Vagina (tissue), 2 donors: ENCODE results near the gene UTP14A. TPM values are rescaled to one million over a fixed set of nuclear protein-coding genes. Genes with fewer than 3 reads are reported as not detected.

Source experiments
- DNase-seq, 2 donors: peaks; one replicate each; pipeline ENCODE4 v3.0.0-alpha.2; 2017; ENCODE audit errors: extremely low spot score in 2 of 2
- H3K27ac ChIP-seq: fragments of 200-600 bp; sonication (generic); one replicate; pipeline ENCODE4 v1.5.1; 2019
- H3K27me3 ChIP-seq: fragments of 200-600 bp; sonication (generic); one replicate; pipeline ENCODE4 v1.5.1; 2019
- H3K36me3 ChIP-seq, 2 donors: fragments of 200-600 bp; sonication (generic); one replicate each; pipeline ENCODE4 v1.5.1; 2017 to 2019
- H3K4me1 ChIP-seq: fragments of 200-600 bp; sonication (generic); one replicate; pipeline ENCODE4 v1.5.1; 2019
- H3K4me3 ChIP-seq, 2 donors: fragments of 200-600 bp; sonication (generic); 1 replicate in 1 of 2; 2 replicates in 1 of 2; pipeline ENCODE4 v1.5.1; 2016 to 2019
- H3K9me3 ChIP-seq: fragments of 200-600 bp; sonication (generic); one replicate; pipeline ENCODE4 v1.5.1; 2019
- CTCF ChIP-seq, 3 experiments: fragments of 450-650 bp in 2 of 3; fragments of 200-600 bp in 1 of 3; sonication (generic) in 1 of 3; IDR thresholded peaks; one replicate each; pipeline ENCODE4 v1.5.1; 2017 to 2019; ENCODE audit warnings: antibody characterized with exemption in 3 of 3, mild to moderate bottlenecking in 2 of 3, moderate library complexity in 2 of 3
- POLR2A ChIP-seq, 2 donors: fragments of 450-650 bp; IDR thresholded peaks; one replicate each; pipeline ENCODE4 v1.6.1; 2017; ENCODE audit warnings: antibody characterized with exemption in 2 of 2, mild to moderate bottlenecking in 2 of 2, moderate library complexity in 2 of 2
- POLR2AphosphoS5 ChIP-seq, 2 donors: sonication (generic); formaldehyde crosslinking; IDR thresholded peaks; one replicate each; pipeline ENCODE4 v1.9.0; 2017; ENCODE audit warnings: antibody characterized with exemption in 2 of 2, mild to moderate bottlenecking in 2 of 2, low read depth in 1 of 2; ENCODE audit not compliant: insufficient read depth in 1 of 2
- intact Hi-C: fragments of 100-400 bp; cut with DNase I; formaldehyde crosslinking; loops from one replicate; pipeline ENCODE4 v1.15.1; 2023
- total RNA-seq: library from RNA; depleted of rRNA; stranded (reverse); fragments of >200 nt; gene quantifications from one replicate; pipeline ENCODE4 v1.2.3, GENCODE V29; 2016

The UTP14A gene
- total RNA-seq, 1 donor from 2014 or later, result 9.8 TPM

- intact Hi-C loops, result no loop called here
- peak overlapping the region; percentile 62 for H3K27ac ChIP-seq
- no peak for TF ChIP-seq CTCF (IDR thresholded peaks at IDR 0.05)
- no peak for TF ChIP-seq POLR2A (IDR thresholded peaks at IDR 0.05)
- no peak for TF ChIP-seq POLR2AphosphoS5 (IDR thresholded peaks at IDR 0.05; ENCODE audit: insufficient read depth in 1 of 2, low read depth in 1 of 2)
- no peaks in the 10 kb centered on the region for H3K36me3 ChIP-seq
- peaks cover 11% of the 10 kb centered on the region for H3K4me1 ChIP-seq
- no peaks in the 10 kb centered on the region for H3K27me3 ChIP-seq
- H3K9me3 ChIP-seq, result no peaks in the 10 kb centered on the region
- no peak for DNase-seq
- peak overlapping the region in 1 of 2 donors; percentile 43 for H3K4me3 ChIP-seq
These were observed 50.2 kb downstream of the UTP14A start for GRCh38 chrX:129956145-129956544.

GRCh38 chrX:129956765-129957164 lies 50.8 kb downstream of the UTP14A start:
- TF ChIP-seq POLR2A (IDR thresholded peaks at IDR 0.05) (no peak), CTCF (IDR thresholded peaks at IDR 0.05) (no peak), POLR2AphosphoS5 (IDR thresholded peaks at IDR 0.05; ENCODE audit: insufficient read depth in 1 of 2, low read depth in 1 of 2) (no peak)
- H3K27ac ChIP-seq, result peak overlapping the region; percentile 62
- H3K4me3 ChIP-seq, result peak overlapping the region; percentile 43
- no peaks in the 10 kb centered on the region for H3K9me3 ChIP-seq
- H3K36me3 ChIP-seq, result no peaks in the 10 kb centered on the region
- no peaks in the 10 kb centered on the region for H3K27me3 ChIP-seq
- no peak for DNase-seq
- intact Hi-C loops, result no loop called here
- peaks cover 11% of the 10 kb centered on the region for H3K4me1 ChIP-seq

DNA sequence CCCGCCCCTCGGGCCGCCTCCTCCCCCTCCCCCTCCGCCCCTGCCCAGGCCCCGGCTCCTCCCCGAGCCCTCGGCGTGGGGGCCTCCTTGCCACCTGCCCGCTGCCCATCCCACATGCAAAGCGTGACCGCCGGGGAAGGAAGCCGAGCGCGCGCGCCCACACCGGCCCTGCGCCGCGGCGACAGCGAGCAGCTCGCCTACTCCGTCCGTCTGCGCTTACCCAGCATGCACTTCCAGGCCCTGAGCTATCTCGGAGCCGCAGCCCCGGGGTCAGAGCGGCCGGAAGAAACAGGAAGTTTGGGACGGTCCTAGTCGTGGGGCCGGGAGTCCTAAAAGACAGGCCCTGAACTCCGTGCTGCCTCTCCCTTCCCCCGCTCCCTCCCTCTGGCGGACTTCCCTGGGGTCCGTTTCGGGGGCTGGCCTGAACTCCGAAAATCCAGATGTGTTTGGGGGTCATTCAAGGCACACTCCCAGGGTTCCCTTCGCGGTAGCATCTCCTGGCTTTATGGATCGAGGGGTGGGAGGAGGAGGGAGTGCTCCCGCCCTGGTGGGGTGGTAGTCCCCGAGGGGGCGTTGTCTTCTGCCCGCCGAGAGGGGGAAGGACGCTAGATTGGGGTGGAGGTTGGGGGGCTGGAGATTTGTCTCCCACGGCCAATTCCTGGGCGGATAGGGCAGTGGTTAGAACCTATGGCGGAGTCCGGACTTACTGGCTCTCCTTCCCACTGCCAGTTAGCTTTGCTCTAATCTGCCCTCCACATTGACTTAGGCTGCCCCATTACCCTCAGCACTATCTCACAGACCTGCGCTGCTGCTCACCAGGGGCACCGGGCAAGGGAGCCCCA lies 51.5 kb downstream of the UTP14A start:
- Histone ChIP-seq H3K27me3 (no peaks in the 10 kb centered on the region), H3K27ac (peak overlapping the region; percentile 62), H3K36me3 (no peaks in the 10 kb centered on the region), H3K4me3 (peak overlapping the region; percentile 43), H3K9me3 (no peaks in the 10 kb centered on the region), H3K4me1 (peaks cover 11% of the 10 kb centered on the region)
- intact Hi-C loops, result no loop called here
- peak in 1 of 2 donors; percentile 47 for TF ChIP-seq POLR2AphosphoS5 (IDR thresholded peaks at IDR 0.05; ENCODE audit: insufficient read depth in 1 of 2, low read depth in 1 of 2)
- TF ChIP-seq CTCF (IDR thresholded peaks at IDR 0.05), result no peak
- TF ChIP-seq POLR2A (IDR thresholded peaks at IDR 0.05), result no peak
- DNase-seq, result no peak

- H3K4me1 ChIP-seq, result peaks cover 11% of the 10 kb centered on the region
- peak overlapping the region; percentile 62 for H3K27ac ChIP-seq
- intact Hi-C loops, result no loop called here
- H3K36me3 ChIP-seq, result no peaks in the 10 kb centered on the region
- H3K9me3 ChIP-seq, result no peaks in the 10 kb centered on the region
- DNase-seq, result no peak
- H3K4me3 ChIP-seq, result no peak overlapping the region
- H3K27me3 ChIP-seq, result no peaks in the 10 kb centered on the region
- TF ChIP-seq CTCF (IDR thresholded peaks at IDR 0.05), result no peak
- no peak for TF ChIP-seq POLR2A (IDR thresholded peaks at IDR 0.05)
- TF ChIP-seq POLR2AphosphoS5 (IDR thresholded peaks at IDR 0.05; ENCODE audit: insufficient read depth in 1 of 2, low read depth in 1 of 2), result no peak
These were observed 52.1 kb downstream of the UTP14A start for GRCh38 chrX:129958083-129958465.
